Measurements from ENCODE around the gene UGT1A10.
"Not testable (repeated sequence)": the region's sequence is repeated elsewhere in the genome, so short reads cannot be mapped to it uniquely, and the experiment has no call there.

GRCh38 chr2:233655943-233656342 is 19.7 kb downstream of the UGT1A10 start:
- TF ChIP-seq ZNF224, HIVEP1, ZNF777, CTCF (CRISPR knock-in tag; IDR thresholded peaks at IDR 0.05): not testable (repeated sequence)
- TF ChIP-seq, protein P1, sequence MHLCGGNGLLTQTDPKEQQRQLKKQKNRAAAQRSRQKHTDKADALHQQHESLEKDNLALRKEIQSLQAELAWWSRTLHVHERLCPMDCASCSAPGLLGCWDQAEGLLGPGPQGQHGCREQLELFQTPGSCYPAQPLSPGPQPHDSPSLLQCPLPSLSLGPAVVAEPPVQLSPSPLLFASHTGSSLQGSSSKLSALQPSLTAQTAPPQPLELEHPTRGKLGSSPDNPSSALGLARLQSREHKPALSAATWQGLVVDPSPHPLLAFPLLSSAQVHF (CRISPR knock-in tag; IDR thresholded peaks at IDR 0.05), result not testable (repeated sequence)
